Measurements from ENCODE around the gene RYR3.

RYR3 gene

GRCh38 chr15:33729653-33730052, 418.9 kb downstream of the RYR3 start:
- no peak for DNase-seq

- no peak for DNase-seq
Observed at GRCh38 chr15:33730815-33731214, 420.0 kb downstream of the RYR3 start.

- DNase-seq = no peak
Observed at GRCh38 chr15:33735143-33735542, 424.4 kb downstream of the RYR3 start.

GRCh38 chr15:33735637-33736247, 425.0 kb downstream of the RYR3 start:
- no peak for DNase-seq

GRCh38 chr15:33737687-33738601, 427.2 kb downstream of the RYR3 start:
- no peak for DNase-seq

GRCh38 chr15:33738941-33739664, 428.3 kb downstream of the RYR3 start:
- DNase-seq = no peak

GRCh38 chr15:33742306-33742705, 431.5 kb downstream of the RYR3 start:
- DNase-seq = no peak

GRCh38 chr15:33742800-33743199, 432.0 kb downstream of the RYR3 start:
- no peak for DNase-seq

GRCh38 chr15:33746203-33746602, 435.4 kb downstream of the RYR3 start:
- DNase-seq = no peak

GRCh38 chr15:33753012-33753411, 442.2 kb downstream of the RYR3 start:
- DNase-seq = no peak

GRCh38 chr15:33754242-33754641, 443.5 kb downstream of the RYR3 start:
- no peak for DNase-seq

- no peak for DNase-seq
Observed at GRCh38 chr15:33756961-33757360, 446.2 kb downstream of the RYR3 start.

GRCh38 chr15:33757516-33758232, 446.9 kb downstream of the RYR3 start:
- no peak for DNase-seq

GRCh38 chr15:33766389-33766788, 455.6 kb downstream of the RYR3 start:
- DNase-seq = no peak

- DNase-seq = no peak
Observed at GRCh38 chr15:33768670-33769190, 458.0 kb downstream of the RYR3 start.

GRCh38 chr15:33773969-33774368, 463.2 kb downstream of the RYR3 start:
- DNase-seq = no peak

GRCh38 chr15:33778852-33779251, 468.1 kb downstream of the RYR3 start:
- DNase-seq = no peak

- DNase-seq = no peak
Observed at GRCh38 chr15:33780011-33780768, 469.4 kb downstream of the RYR3 start.

GRCh38 chr15:33782966-33783365, 472.2 kb downstream of the RYR3 start:
- DNase-seq = no peak

GRCh38 chr15:33785366-33785765, 474.6 kb downstream of the RYR3 start:
- no peak for DNase-seq

GRCh38 chr15:33788906-33789540, 478.3 kb downstream of the RYR3 start:
- no peak for DNase-seq

All from GDM1 (cell line).